Effector memory CD4-positive, alpha-beta T cell (primary cell): ENCODE results near the gene RNF157.

Experiments used
- DNase-seq, 3 donors: peaks; one replicate each; pipeline ENCODE4 v3.0.0-alpha.2; 2020
- H3K27ac ChIP-seq: 2 replicates; pipeline ENCODE4 v1.7.0; 2013; ENCODE audit warnings: mild to moderate bottlenecking, low read length, moderate library complexity; ENCODE audit not compliant: insufficient read depth, poor library complexity, severe bottlenecking
- H3K27me3 ChIP-seq: replicated peaks from 2 replicates; pipeline ENCODE4 v1.7.0; 2013; ENCODE audit warnings: mild to moderate bottlenecking, low read length; ENCODE audit not compliant: insufficient read depth, control insufficient read depth, poor library complexity, severe bottlenecking
- H3K36me3 ChIP-seq: 2 replicates; pipeline ENCODE4 v1.7.0; 2013; ENCODE audit warnings: mild to moderate bottlenecking, low read length, moderate library complexity; ENCODE audit not compliant: control insufficient read depth, insufficient read depth
- H3K4me1 ChIP-seq: 2 replicates; pipeline ENCODE4 v1.7.0; 2013; ENCODE audit warnings: low read length, mild to moderate bottlenecking; ENCODE audit not compliant: control insufficient read depth, insufficient read depth, poor library complexity, severe bottlenecking
- H3K4me3 ChIP-seq: 2 replicates; pipeline ENCODE4 v1.7.0; 2013; ENCODE audit warnings: low read length, low read depth, mild to moderate bottlenecking; ENCODE audit not compliant: insufficient read depth, poor library complexity, severe bottlenecking
- H3K9me3 ChIP-seq: 2 replicates; pipeline ENCODE4 v1.7.0; 2013; ENCODE audit warnings: mild to moderate bottlenecking, low read length, moderate library complexity; ENCODE audit not compliant: control insufficient read depth

RNF157 gene

DNA sequence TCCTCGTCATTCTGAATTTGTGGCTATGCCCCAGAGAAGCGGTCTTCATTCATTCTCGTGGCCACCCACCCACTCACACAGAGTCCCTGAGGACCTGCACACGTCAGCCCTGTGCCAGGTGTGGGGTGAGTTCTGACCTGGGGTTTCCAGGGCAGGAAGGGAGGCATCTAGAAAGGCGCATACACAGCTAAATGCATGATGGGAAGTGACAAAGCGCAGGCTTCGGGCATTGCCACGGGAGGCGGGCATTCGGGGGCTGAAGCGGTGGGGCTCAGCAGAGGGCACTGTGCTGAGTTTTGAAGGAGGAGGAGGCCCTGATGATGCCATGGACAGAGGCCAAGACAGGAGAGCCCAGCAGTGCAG is 35.8 kb upstream of the RNF157 start:
- no peak for DNase-seq
- peaks cover 38% of the 10 kb centered on the region for H3K4me1 ChIP-seq
- no peaks in the 10 kb centered on the region for H3K27me3 ChIP-seq
- no peak overlapping the region for H3K4me3 ChIP-seq
- no peaks in the 10 kb centered on the region for H3K36me3 ChIP-seq
- no peak overlapping the region for H3K27ac ChIP-seq
- H3K9me3 ChIP-seq = no peaks in the 10 kb centered on the region

DNA sequence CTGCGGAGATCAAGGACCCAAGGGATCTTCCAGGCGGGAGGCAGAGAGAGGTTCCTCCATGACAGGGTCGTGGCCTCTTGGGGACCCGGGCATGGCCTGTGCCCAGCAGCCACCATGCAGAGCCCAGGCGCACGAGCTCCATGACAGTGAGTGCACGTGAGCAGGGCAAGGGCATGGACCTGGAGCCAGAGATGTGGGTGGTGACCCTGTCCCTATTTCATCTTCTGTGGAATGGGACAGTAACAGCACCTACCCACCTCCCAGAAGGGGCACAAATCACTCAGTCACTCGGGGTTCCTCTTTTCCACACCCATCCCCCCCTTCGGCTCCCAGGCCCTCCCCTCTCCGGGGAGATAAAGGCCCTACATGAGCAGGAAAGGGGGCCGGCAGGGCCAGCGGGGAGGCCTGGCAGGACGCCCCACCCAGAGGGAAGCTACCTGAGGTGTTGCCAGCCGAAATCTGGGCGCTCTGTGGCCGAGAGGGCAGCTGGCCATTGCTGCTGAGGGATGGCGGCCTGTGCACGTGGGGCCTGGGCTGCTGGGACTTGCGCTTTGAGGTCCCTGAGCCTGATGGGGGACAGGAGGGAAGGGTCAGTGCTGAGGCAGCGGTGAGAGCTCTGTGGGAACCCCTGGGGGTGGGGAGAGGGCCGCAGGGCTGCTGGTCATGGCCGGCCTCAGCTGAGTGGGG is 35.2 kb upstream of the RNF157 start:
- H3K4me3 ChIP-seq = no peak overlapping the region
- H3K4me1 ChIP-seq = peaks cover 43% of the 10 kb centered on the region
- no peak for DNase-seq
- no peak overlapping the region for H3K27ac ChIP-seq
- peaks cover 3% of the 10 kb centered on the region for H3K36me3 ChIP-seq
- no peaks in the 10 kb centered on the region for H3K27me3 ChIP-seq
- H3K9me3 ChIP-seq = no peaks in the 10 kb centered on the region

DNA sequence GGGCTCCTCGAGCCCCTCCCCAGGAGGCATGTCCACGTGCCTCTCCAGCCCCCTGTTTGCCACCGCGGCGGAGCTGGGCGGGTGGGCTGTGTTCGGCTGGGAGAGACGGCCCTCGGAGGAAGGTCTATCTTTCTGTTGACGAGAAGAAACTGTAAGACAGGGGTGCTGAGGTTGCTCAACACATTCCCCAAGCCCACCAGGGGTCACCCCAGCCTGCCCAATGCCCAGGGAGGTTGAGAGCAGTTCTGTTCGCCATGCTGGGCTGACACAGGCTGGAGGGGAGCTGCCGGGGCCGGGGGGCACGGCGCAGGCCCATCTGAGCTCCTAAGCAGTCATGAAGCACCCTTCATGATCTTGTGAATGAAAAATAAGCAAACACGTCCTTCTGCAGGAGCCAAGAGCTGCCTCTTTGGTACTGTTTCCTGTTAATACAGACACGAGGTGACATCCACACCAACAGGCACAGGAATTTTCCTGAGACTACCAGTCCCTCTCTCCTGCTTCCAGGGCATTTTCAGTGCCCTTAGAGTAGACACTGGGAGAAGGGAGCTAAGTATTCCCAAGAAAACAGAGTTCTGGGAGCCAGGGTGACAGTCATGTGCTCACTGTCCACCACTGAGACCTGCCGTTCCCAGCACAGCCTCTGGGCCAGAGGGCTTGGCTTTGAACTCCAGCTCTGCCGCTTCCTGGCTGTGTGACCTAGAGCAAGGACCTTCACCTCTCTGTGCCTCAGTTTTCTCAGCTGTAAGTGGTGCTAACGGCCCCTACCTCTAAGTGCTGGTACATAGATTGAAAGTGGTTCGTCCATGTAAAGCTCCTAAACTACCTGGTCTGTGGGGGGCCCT is 34.0 kb upstream of the RNF157 start:
- H3K4me1 ChIP-seq = peaks cover 50% of the 10 kb centered on the region
- H3K27me3 ChIP-seq = no peaks in the 10 kb centered on the region
- H3K27ac ChIP-seq = peak overlapping the region; percentile 37
- no peak overlapping the region for H3K4me3 ChIP-seq
- no peaks in the 10 kb centered on the region for H3K9me3 ChIP-seq
- H3K36me3 ChIP-seq = peaks cover 10% of the 10 kb centered on the region
- DNase-seq = no peak

- no peaks in the 10 kb centered on the region for H3K27me3 ChIP-seq
- no peaks in the 10 kb centered on the region for H3K9me3 ChIP-seq
- peaks cover 54% of the 10 kb centered on the region for H3K4me1 ChIP-seq
- H3K27ac ChIP-seq = peak overlapping the region; percentile 87
- peaks cover 12% of the 10 kb centered on the region for H3K36me3 ChIP-seq
- no peak for DNase-seq
- H3K4me3 ChIP-seq = no peak overlapping the region
Measured at GRCh38 chr17:76273445-76274111, 33.3 kb upstream of the RNF157 start.

- H3K4me3 ChIP-seq = peak overlapping the region; percentile 48
- peaks cover 62% of the 10 kb centered on the region for H3K4me1 ChIP-seq
- H3K27ac ChIP-seq = peak overlapping the region; percentile 87
Measured at GRCh38 chr17:76272541-76273444, 32.5 kb upstream of the RNF157 start.

GRCh38 chr17:76271669-76272540 is 31.6 kb upstream of the RNF157 start:
- peaks cover 71% of the 10 kb centered on the region for H3K4me1 ChIP-seq
- peak overlapping the region; percentile 48 for H3K4me3 ChIP-seq
- DNase-seq = peak; percentile 53 to 57 (median 55)

More at GRCh38 chr17:76272541-76273444, 32.5 kb upstream of the RNF157 start:
- peak in 1 of 3 donors; percentile 23 for DNase-seq
- Histone ChIP-seq H3K36me3 (peaks cover 12% of the 10 kb centered on the region), H3K27me3 (no peaks in the 10 kb centered on the region), H3K9me3 (no peaks in the 10 kb centered on the region)

GRCh38 chr17:76270770-76271668 is 30.7 kb upstream of the RNF157 start:
- no peaks in the 10 kb centered on the region for H3K9me3 ChIP-seq
- H3K27me3 ChIP-seq = no peaks in the 10 kb centered on the region
- H3K27ac ChIP-seq = peak overlapping the region; percentile 87
- peaks cover 75% of the 10 kb centered on the region for H3K4me1 ChIP-seq
- peak overlapping the region; percentile 48 for H3K4me3 ChIP-seq
- no peak for DNase-seq
- H3K36me3 ChIP-seq = peaks cover 16% of the 10 kb centered on the region

More at GRCh38 chr17:76271669-76272540, 31.6 kb upstream of the RNF157 start:
- H3K27me3 ChIP-seq = no peaks in the 10 kb centered on the region
- H3K27ac ChIP-seq = peak overlapping the region; percentile 87
- H3K36me3 ChIP-seq = peaks cover 14% of the 10 kb centered on the region
- H3K9me3 ChIP-seq = no peaks in the 10 kb centered on the region

DNA sequence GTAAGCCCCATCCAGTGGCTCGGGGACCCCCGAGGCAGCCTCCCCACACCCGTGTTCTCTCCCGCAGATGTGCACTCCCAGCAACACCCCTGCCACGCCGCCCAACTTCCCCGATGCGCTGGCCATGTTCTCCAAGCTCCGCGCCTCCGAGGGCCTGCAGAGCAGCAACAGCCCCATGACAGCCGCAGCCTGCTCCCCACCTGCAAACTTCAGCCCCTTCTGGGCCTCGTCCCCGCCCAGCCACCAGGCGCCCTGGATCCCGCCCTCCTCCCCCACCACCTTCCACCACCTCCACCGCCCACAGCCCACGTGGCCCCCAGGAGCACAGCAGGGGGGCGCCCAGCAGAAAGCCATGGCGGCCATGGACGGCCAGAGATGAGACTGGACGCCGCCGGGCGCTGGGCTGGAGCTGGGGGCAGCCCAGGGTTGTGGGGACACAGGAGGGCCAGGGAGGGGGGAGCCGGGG is 29.9 kb upstream of the RNF157 start:
- Histone ChIP-seq H3K36me3 (peaks cover 16% of the 10 kb centered on the region), H3K27me3 (no peaks in the 10 kb centered on the region), H3K4me3 (no peak overlapping the region), H3K27ac (peak overlapping the region; percentile 86), H3K4me1 (peaks cover 75% of the 10 kb centered on the region), H3K9me3 (no peaks in the 10 kb centered on the region)
- DNase-seq = no peak
